Measurements from ENCODE around the gene RBM47.

GRCh38 chr4:40473578-40474388 lies 155.9 kb downstream of the RBM47 start:
- TF ChIP-seq CTCF (IDR thresholded peaks at IDR 0.05) (no peak), POLR2A (IDR thresholded peaks at IDR 0.05) (peak; percentile 42 to 64)

Measured in Peyer's patch (tissue), 4 donors.